GM15510 (cell line): Measurements from ENCODE around the gene CROCC.
A peak's percentile ranks its signal among the peaks of the same experiment; 100 is the strongest.

ENCODE experiments used
- POLR2A ChIP-seq: IDR thresholded peaks from 3 replicates; pipeline ENCODE4 v1.6.1; 2011; ENCODE audit warnings: borderline replicate concordance; ENCODE audit not compliant: insufficient read length; ENCODE audit errors: extremely low read depth

The CROCC gene

GRCh38 chr1:17011439-17012307 is 89.9 kb downstream of the CROCC start, which contains the start of gene ATP13A2:
TSS of gene ATP13A2 (minus strand) at chr1:17011928. CDS start at chr1:17011738, 190 bp downstream.
- peak; percentile 54 for TF ChIP-seq POLR2A

- no peak for TF ChIP-seq POLR2A
These were observed 91.2 kb downstream of the CROCC start for GRCh38 chr1:17012775-17013490.

- TF ChIP-seq POLR2A, result no peak
These were observed 92.0 kb downstream of the CROCC start for GRCh38 chr1:17013491-17014320.

GRCh38 chr1:17014671-17015567 is 93.2 kb downstream of the CROCC start:
- no peak for TF ChIP-seq POLR2A

GRCh38 chr1:17016317-17016661 is 94.6 kb downstream of the CROCC start:
- no peak for TF ChIP-seq POLR2A

GRCh38 chr1:17017435-17017834 is 95.7 kb downstream of the CROCC start:
- TF ChIP-seq POLR2A, result no peak

- no peak for TF ChIP-seq POLR2A
These were observed 97.1 kb downstream of the CROCC start for GRCh38 chr1:17018849-17019248.

- no peak for TF ChIP-seq POLR2A
These were observed 98.8 kb downstream of the CROCC start for GRCh38 chr1:17020502-17020901.

GRCh38 chr1:17021896-17022295 is 100.2 kb downstream of the CROCC start:
- no peak for TF ChIP-seq POLR2A
